Non-pigmented ciliary epithelial cell (primary cell): ENCODE data around the gene ECE1.
"Not testable (repeated sequence)": the region's sequence is repeated elsewhere in the genome, so short reads cannot be mapped to it uniquely, and the experiment has no call there.

Experiments used
- DNase-seq: peaks from one replicate; pipeline ENCODE4 v3.0.0-alpha.2; 2010; ENCODE audit warnings: low read depth

Gene ECE1

DNA sequence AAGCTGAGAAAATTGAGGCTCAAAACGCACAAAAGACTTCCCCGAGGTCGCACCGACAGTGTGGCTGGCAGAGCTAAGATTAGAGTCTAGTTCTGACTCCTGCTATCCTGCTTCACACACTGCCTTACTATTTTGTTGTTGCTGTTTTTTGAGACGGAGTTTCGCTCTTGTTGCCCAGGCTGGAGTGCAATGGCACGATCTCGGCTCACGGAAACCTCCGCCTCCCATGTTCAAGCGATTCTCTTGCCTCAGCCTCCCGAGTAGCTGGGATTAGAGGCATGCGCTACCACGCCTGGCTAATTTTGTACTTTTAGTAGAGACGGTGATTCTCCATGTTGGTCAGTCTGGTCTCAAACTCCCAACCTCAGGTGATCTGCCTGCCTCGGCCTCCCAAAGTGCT lies 112.0 kb downstream of the ECE1 start:
- not testable (repeated sequence) for DNase-seq

DNA sequence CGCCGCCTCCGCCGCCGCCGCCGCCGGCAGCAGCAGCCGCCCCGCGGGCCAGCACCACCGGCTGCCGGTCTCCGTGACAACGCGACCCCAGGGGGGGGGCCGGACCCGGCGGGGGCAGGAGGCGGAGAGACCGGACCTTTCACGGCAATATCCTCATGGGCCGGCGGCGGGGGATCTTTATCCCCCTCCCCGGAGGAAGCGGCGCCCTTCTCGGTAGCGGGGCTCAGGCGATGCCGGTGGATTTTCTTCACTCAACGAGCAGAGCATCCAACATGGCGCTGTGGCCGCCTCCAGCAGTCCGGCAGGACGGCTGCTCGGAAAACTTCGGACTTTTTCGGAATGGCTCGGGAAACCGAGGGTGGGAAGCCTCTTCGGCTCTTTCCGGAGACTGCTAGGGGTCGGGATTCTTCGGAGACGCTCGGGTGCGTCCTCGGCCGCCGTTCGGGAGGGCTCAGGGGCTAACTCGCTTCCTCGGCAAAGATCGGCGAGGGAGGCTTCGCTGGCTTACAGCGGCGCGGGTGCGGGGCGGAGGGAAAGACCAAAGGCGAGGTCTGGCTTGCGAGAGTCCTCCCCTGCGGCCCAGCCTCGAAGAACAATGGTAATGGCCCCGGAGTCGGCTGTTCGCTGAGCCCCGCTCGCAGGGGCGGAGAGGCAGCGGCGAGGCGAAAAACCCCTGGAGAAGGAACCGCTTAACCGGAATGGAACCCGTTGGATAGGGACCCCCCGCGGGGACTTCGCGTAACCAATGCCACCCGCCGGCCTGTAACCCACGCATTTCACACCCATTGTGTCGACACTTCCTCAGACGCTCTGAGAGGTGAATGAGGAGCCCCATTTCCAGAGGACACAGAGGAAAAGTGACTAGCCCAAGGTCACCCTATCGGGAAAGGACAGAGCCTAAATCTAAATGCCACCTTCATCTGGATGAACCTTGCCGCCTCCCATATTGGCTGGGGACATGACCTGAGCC lies 113.4 kb downstream of the ECE1 start, which contains the start of gene EIF4G3:
Gene EIF4G3 (minus strand): TSS at position 312 of the 970 bp plus-strand sequence. CDS start 174,155 bp downstream, outside the sequence.
- DNase-seq = peak; percentile 81

DNA sequence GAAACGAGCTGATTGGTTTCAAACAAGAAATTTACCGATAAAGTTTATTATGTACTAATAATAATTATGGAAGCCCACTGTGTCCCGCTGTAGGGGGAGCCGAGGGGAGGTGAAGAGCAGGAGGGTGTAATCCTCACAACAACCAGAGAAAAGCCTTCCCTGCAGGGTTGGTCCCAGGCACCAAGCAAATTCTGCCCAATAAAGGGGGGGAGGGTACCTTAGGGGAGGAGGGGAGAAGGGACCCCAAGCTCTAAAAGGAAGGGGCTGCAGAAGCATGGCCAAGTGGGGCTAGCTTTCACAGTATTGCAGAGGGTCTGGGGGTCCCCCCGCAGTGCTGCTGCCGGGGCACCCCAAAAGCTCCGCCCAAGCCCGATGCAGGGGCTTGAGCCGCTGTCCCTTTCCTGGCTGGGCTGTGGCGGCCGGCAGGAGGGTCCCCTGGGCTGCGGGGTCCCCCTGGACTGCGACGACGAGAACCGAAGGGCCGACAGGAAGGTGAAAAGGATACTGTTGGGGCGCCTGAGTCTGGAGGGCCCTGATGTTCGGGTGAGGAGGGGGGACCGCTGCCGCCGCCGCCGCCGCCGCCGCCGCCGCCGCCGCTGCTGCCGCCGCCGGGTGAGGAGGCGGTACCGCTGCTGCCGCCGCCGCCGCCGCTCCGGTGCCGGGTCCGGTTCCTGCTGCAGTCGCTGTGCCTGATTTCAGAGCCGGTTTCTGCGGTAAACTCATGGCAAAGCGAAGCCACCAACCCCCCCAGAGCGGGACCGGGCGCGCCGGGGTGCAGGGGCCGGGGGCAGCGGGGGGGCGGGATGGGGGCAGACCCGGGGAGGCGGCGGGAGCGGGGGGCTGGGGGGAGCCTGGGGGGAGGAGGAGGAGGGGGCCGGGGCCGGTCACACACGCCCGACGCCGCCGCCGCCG lies 114.3 kb downstream of the ECE1 start:
- DNase-seq = no peak

DNA sequence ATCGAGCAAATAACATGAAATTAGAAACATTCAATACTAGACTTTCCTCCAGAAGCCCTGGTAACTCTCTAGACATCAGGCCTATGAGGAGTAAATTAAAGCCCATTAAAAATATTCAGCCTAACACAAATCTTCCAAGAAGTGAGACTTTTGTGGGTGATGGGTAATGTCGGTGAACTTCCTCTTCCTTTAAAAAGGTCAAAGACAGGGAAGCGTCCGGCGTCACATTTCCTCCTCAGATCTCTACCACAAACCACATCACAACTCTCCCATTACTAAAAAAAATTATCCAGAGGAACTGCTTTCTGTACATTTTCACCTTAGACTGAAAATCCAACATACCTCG lies 115.0 kb downstream of the ECE1 start:
- no peak for DNase-seq

DNA sequence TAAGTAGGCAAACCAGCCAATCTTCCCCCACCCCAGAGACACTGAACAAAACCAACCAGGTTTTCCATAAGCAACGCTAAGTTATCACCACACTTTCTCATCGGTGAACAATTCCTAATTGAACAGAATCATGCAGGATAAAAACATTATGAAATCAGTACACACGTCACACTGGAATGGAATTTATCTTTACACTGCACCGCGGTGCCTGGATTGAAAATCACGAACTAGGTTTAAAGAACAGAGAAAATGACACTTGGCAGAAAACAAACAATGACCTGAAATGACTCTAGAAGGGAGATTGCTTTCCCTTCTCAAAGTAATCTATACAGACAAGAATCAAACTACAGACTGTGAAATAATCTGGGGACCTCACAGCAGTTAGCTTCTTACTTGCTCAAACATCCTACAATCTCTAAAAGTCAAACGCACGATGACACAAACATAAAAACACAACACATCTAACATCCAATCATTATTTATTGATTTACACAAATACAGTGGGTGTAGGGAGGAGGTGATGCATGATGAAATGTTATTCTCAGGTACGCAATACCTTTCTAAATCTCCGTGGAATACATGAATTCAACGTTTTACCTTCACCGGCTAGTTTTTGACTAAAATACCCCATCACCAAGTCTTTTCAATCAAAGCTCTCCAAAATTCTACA lies 115.5 kb downstream of the ECE1 start:
- DNase-seq = no peak

DNA sequence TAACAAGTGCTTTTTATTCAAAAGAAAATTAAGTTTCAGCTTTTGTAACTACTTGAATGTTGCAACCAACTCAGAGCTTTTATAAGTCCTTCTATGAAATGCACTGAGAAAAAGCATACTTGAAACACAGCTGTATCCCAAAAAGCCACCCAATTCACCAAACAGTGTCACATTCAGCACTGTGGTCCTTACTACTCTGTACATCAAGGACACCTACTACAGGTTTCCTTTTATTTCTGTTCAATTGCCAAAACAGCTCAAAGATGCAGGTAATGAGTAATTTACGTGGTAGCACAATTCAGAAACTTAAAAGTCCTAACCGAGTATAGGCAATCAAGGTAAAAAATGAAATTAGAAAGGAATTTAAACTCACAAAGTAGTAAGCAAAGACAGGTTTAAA lies 116.0 kb downstream of the ECE1 start:
- DNase-seq = no peak

DNA sequence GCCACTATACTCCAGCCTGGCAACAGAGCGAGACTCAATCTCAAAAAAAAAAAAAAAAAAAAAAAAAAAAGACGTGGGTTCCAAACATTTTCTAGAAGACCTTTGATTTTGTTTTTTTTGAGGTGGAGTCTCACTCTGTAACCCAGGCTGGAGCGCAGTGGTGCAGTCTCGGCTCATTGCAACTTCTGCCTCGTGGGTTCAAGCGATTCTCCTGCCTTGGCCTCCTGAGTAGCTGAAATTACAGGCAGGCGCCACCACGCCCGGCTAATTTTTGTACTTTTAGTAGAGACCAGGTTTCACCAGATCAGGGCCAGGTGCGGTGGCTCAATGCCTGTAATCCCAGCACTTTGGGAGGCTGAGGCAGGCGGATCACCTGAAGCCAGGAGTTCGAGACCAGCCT lies 117.2 kb downstream of the ECE1 start:
- not testable (repeated sequence) for DNase-seq

DNA sequence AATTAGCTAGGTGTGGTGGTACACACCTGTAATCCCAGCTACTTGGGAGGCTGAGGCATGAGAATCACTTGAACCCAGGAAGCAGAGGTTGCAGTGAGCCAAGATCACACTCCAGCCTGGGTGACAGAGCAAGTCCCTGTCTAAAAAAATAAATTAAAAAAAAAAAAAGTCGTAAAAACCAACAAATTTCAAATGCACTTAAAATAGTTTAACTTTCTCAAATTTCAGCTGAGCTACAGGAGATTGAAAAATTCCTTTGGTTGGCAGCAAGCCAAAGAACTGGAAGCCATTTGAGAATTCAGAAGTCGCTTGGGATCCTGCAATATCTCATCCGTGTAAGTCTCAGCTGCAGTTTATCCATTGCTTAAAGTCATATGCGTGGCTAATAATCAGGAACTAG lies 119.4 kb downstream of the ECE1 start:
- not testable (repeated sequence) for DNase-seq

DNA sequence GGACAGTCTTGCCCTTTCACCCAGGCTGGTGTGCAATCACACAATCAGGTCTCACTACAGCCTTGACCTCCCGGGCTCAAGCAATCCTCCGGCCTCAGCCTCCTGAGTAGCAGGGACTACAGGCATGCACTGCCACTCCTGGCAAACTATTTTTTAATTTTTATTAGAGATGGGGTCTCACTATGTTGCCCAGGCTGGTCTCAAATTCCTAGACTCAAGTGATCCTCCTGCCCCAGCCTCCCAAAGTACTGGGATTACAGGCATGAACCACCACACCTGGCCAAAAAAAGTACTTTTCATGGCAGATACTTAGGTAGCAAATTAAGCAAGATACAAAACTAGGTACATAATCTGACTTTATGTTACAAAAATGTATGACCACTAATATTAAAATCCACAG lies 121.8 kb downstream of the ECE1 start:
- no peak for DNase-seq
